SK-N-MC (cell line): ENCODE measurements around the gene SPG7.

Experiments used
- EZH2 ChIP-seq: fragments of 200-600 bp; sonication (generic); IDR thresholded peaks from one replicate; pipeline ENCODE4 v1.6.1; 2017; ENCODE audit warnings: antibody characterized with exemption
- POLR2AphosphoS5 ChIP-seq: IDR thresholded peaks from 2 replicates; pipeline ENCODE4 v1.6.1; 2012; ENCODE audit warnings: mild to moderate bottlenecking, low read depth, low read length, borderline replicate concordance

DNA sequence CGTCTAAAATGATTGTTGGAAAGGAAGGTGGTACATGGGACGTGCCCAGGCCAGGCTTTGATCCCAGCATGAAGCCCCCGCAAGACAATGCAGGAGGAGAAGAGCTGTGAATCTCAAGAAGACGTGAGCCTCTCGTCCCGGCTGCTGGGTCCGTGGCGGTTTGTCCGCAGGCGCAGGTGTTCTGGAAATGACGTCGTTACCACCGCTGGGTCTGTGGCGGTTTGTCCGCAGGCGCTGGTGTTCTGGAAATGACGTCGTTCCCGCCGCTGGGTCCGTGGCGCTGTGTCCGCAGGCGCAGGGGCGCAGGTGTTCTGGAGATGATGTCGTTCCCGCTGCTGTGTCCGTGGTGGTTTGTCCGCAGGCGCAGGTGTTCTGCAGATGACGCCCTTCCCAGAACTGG, 14.1 kb downstream of the SPG7 start:
- TF ChIP-seq EZH2 (no peak), POLR2AphosphoS5 (no peak)
